ENCODE data around the gene UNC79.
"Not testable (repeated sequence)": the region's sequence is repeated elsewhere in the genome, so short reads cannot be mapped to it uniquely, and the experiment has no call there.

The UNC79 gene

GRCh38 chr14:93430315-93431035 lies at the start of gene UNC79:
TSS of gene UNC79 (plus strand) at chr14:93430939. CDS start at chr14:93431030, 91 bp downstream.
- no peak for FAIRE-seq

DNA sequence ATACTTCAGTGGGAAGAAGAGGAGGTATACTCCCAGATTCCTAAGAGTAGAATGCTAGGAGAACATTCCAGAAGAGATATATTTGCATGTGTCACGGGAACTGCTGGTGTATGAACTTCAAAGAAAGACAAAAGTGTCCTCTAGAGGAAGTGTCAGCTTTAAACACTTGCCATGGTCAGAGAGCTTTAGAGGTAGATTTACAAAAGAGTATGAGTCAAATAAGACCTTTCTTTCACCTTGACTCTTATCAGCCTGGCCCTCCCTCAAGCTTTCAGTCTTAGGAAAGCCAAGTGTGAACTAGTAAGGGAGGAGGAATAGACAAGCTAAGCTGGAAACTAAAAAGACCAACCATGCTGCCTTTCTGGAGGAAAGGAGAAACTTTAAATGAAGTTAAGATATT lies 49.1 kb upstream of the UNC79 start:
- FAIRE-seq, result no peak

DNA sequence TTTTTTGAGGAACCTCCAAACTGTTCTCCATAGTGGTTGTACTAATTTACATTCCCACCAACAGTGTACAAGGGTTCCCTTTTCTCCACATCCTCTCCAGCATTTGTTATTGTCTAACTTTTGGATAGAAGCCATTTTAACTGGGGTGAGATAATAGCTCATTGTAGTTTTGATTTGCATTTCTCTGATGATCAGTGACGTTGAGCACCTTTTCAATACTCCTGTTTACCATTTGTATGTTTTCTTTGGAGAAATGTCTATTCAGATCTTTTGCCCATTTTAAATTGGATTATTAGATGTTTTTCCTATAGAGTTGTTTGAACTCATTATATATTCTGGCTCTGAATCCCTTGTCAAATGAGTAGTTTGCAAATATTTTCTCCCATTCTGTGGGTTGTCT lies 46.5 kb upstream of the UNC79 start:
- FAIRE-seq, result not testable (repeated sequence)

DNA sequence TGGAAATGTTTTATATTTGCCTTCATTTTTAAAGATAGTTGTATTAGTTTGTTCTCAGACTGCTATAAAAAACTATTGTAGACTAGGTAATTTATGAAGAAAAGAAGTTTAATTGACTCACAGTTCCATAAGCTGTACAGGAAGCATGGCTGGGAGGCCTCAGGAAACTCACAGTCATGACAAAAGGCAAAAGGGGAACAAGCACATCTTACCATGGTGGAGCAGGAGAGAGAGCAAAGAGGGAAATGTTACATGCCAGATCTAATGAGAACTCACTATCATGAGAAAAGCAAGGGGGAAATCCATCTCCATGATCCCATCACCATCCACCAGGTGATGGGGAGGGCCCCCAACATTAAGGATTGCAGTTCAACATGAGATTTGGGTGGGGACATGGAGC lies 35.5 kb upstream of the UNC79 start:
- FAIRE-seq, result no peak

DNA sequence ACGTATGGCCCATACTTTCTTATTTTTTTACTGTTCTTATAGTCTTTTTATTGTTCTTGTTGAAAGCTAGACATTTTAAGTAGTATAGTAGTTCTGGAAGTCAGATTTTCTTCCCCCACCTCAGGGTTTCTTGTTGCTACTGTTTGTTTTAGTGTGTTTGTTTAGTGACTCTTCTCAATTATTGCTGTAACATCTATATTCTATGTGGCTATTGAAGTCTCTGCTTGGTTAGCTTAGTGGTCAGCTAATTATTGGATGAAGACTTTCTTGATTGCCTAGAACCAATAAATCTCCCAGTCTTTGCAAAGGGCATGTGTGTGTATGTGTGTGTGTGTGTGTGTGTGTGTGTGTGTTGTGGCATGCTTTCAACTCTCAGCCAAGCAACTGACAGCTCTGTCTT lies 34.3 kb upstream of the UNC79 start:
- FAIRE-seq, result no peak

DNA sequence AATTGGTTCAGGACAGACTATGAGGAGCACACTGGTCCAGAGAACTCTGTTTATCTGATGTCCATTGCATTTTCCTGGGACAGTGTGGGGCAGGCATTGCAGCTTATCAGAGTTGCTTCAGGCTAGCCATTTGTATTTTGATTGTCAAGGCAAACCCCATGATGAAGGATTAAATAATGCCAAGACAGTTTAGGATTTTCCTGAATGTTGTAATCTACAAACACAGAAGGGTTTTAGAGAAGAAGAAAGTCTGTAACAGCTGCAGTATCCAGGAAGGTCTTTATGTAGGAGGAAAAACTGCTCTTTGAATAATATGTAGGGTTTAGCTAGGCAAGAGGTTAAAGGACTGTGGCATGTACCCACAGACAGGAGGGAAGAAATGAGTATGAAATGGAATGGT lies 32.2 kb upstream of the UNC79 start:
- no peak for FAIRE-seq

- no peak for FAIRE-seq
These were observed 27.8 kb upstream of the UNC79 start for GRCh38 chr14:93402951-93403350.

- FAIRE-seq, result no peak
These were observed 20.7 kb upstream of the UNC79 start for GRCh38 chr14:93410021-93410420.

DNA sequence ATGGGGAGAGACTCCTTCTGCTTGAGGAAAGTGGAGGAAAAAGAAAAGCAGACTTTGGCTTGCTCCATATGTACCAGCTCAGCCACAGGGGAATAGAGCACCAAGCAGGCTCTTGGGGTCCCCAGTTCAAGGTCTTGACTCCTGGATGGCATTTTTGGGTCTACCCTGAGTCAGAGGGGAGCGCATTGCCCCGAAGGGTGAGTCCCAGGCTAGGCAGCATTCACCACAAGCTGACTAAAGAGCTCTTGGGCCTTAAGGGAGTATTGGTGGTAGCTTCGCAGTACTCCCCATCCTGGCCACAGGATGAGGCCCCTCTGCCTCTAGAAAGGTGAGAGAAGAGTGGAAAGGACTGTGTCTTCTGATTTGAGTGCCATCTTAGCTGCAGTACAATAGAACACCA lies 19.8 kb upstream of the UNC79 start:
- FAIRE-seq, result no peak

DNA sequence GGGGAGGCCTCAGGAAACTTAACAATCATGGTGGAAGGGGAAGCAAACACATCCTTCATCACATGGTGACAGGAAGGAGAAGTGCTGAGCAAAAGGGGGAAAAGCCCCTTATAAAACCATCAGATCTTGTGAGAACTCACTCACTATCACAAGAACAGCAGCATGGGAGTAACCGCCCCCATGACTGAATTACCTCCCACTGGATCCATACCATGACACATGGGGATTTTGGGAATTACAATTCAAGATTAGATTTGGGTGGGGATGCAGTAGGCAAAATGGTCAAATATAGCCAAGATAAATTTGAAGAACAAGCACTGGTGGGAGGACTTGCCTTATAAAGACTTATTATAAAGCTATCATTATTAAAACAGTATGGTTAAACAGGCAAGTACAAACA lies 5.6 kb upstream of the UNC79 start:
- FAIRE-seq, result not testable (repeated sequence)

- no peak for FAIRE-seq
These were observed 4.0 kb upstream of the UNC79 start for GRCh38 chr14:93426750-93427149.

GRCh38 chr14:93431036-93431670 lies 414 bp downstream of the UNC79 start:
- FAIRE-seq, result no peak

- FAIRE-seq, result no peak
These were observed 23.5 kb downstream of the UNC79 start for GRCh38 chr14:93454224-93454623.

DNA sequence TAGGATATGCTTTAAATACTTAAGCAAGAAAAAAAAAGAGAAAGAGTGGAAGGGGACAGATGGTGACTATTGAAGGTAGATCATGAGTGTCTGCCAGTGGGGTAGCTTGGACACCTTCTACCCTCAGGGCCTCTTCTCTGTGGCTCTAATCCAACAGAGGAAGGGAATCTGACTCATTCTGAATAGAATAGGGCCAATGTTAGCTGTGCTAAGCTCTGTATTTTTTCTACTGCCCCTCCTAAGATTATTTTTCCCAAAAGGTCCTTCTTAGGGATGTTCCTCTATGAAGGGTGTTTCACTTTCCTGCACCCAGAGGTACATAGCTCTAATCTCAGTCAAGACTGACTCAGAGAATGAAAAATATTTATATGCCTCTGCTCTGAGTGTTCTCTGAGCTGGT lies 25.6 kb downstream of the UNC79 start:
- no peak for FAIRE-seq

DNA sequence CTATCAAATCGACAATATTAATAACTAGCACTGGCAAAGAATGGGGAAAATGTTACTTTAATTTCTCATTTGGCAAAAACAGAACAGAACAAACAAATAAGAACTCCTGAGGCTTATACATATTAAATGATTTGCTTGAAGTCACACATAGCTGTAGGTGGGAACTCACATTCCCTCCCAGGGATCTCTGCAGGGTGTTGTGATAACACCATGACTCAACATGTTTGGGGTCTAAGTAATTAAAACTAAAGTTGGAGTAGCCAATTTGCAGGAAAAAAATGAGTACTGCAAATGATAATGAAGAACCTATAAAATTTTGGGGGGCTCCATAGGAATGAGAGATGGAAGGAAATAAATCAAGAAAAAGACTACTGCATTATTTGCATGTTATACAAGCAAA lies 27.5 kb downstream of the UNC79 start:
- FAIRE-seq, result no peak

DNA sequence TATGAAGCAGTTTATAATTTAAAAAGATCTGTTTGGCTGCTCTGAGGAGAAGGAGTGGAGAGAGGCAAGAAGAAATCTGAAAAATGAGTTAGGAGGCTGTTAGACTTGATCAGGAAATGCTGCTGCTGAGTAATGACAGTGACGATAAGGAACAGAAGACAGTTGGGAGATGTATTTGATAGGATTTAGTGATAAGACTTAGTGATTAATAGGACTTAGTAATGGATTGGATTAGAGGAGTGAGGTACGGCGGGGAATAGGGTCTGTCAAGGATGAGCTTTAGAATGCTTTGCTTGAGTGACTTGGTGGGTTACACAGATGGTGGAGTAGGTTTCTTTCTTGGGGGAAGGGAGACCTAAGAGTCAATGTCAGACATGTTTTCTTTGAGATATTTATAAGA lies 31.7 kb downstream of the UNC79 start:
- no peak for FAIRE-seq

DNA sequence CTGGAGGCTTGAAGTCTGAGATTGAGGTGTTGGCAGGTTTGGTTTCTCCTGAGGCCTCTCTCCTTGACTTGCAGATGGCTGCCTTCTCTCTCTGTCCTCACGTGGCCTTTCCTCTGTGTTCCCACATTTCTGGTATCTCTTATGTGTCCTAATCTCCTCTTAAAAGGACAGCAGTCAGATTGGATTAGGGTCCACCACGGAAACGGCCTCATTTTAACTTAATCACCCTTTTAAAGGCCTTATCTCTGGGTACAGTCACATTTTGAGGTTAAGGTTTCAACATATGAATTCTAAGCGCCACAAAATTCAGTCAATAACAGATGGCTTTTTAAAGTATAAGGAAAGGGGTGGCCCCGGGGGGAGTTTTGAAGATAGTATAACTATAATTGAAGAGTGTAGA lies 33.5 kb downstream of the UNC79 start:
- FAIRE-seq, result no peak

DNA sequence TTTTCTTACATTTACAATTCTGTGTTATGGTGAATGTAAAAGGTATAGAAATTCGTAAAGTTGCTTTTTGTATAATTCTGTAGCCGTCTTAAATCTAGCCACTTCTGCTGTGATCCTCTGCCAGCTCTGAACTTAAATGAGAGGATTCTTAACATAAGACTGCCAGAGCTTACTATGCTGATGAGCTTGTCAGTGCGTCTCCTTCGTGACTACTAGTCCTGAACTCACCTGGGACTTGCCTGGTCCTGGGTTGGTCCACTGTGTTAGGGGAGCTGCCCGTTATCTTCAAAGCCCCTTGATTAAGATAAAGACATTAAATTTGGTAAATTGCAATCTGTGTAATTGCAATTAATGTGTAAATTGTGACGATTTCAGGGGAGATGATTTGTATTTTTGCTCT lies 44.7 kb downstream of the UNC79 start:
- no peak for FAIRE-seq

- FAIRE-seq, result no peak
These were observed 45.6 kb downstream of the UNC79 start for GRCh38 chr14:93476305-93476704.

DNA sequence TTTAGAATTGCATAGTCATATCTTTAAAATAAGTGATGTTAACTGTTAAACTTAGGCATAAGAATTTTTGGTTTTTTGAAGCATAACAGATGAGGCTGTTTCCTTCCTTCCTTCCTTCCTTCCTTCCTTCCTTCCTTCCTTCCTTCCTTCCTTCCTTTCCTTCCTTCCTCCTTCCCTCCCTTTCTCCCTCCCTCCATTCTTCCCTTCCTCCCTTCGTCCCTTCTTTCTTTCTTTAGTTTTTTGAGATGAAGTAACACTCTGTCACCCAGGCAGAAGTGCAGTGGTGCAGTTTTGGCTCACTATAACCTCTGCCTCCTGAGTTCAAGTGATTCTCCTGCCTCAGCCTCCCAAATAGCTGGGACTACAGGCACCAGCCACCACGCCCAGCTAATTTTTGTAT lies 48.3 kb downstream of the UNC79 start:
- FAIRE-seq, result not testable (repeated sequence)

DNA sequence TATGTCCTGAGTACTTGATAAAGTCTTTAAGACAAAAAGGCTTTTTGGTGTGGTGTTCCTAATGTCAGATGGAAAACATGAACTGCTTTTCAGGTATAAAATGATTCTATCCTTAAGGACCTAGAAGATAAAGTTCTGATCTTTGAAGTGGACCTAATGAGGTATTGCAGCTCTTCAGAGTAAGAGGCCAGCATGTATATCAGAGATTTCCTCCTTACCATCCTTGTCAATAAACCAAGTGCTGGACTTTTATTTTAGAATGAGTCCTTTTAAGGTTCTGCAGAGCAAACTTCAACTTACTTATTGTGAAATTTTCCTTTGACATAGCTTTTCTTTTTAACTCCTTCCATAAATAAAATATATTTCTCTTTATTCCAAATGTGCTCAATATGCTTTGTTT lies 50.1 kb downstream of the UNC79 start:
- FAIRE-seq, result no peak

DNA sequence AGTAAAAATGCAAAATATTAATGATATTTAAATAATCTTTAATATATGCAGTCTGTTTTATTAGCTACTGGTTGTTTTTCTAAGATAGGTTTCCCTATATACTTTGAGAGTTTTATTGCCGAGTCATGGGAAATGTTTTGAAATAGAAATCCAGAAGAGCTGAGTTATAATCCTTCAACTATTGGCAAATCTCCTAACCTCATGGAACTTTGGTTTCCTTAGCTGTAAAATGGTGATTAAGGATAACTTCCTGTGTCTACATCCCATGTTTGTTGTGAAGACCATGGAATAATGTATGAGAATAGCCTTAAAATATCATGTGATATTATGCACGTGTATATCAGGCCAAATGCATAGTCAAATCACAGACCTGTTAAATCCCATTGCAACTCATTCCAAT lies 51.0 kb downstream of the UNC79 start:
- FAIRE-seq, result no peak

- no peak for FAIRE-seq
These were observed 59.3 kb downstream of the UNC79 start for GRCh38 chr14:93490001-93490400.

DNA sequence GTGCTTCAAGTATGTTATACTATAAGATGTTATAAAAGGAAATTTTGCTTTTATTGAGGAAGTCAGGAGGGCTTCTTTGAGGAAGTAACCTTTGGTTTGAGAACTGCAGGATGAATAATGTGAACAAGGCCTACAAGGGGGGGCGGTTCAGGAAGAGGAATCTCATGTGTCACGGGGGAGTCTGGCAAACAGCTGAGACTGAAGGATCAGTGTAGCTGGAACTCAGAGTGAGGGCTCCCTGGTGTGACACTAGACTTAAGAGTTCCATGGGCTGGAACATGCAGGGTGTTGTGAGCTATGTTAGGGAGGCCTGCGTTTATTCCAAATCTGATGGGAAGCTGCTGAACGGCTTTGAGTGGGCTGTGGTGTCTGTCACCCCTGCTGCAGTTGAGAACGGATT lies 62.3 kb downstream of the UNC79 start:
- FAIRE-seq, result no peak

DNA sequence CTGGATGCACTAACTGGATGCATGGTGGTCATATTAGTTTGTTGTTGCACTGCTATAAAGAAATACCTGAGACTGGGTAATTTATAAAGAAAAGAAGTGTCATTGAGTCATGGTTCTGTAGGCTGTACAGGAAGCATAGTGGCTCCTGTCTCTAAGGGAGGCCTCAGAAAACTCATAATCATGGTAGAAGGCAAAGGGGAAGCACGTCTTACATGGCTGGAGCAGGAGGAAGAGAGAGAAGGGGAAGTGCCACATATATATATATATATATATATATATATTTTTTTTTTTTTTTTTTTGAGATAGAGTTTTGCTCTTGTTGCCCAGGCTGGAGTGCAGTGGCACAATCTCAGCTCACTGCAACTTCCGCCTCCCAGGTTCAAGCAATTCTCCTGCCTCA lies 62.9 kb downstream of the UNC79 start:
- not testable (repeated sequence) for FAIRE-seq

All from TTC549 (cell line).